Keratinocyte (primary cell): ENCODE results near the gene FHL5.

Source experiments
- EZH2 ChIP-seq: IDR thresholded peaks from one replicate; pipeline ENCODE4 v1.6.1; 2012; ENCODE audit warnings: inconsistent platforms, mild to moderate bottlenecking, low read length, moderate library complexity
- TF ChIP-seq, protein P1 (sequence below), 3 experiments: IDR thresholded peaks in 1 of 3; conservative IDR thresholded peaks in 1 of 3; optimal IDR thresholded peaks in 1 of 3; 2 replicates in 2 of 3; 3 replicates in 1 of 3; pipeline versions ENCODE3 to v1.5.1; 2011; ENCODE audit warnings: low read length in 3 of 3, mild to moderate bottlenecking in 3 of 3, moderate library complexity in 2 of 3, control low read depth in 1 of 3, inconsistent platforms in 1 of 3; ENCODE audit not compliant: insufficient read depth in 2 of 3; ENCODE audit errors: extremely low read depth in 1 of 3

DNA sequence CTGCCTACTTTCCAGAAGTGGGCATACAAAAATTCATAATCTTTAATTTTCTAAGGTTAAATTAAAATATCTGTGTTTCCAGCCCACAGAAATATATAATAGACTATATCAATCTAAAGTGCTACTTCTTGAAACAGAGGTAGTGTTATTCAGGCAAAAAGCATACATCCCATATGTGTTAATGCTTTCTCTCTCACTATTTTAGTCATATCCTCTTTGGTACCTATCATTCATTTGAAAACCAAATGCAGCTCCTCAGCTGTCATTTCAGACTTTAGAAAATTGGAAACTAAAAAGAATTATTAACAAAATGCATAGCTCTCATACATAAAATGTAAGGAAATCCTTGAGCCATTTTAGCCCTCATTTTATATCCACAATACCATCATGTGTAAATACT lies 925 bp downstream of the FHL5 start:
- TF ChIP-seq, protein P1, sequence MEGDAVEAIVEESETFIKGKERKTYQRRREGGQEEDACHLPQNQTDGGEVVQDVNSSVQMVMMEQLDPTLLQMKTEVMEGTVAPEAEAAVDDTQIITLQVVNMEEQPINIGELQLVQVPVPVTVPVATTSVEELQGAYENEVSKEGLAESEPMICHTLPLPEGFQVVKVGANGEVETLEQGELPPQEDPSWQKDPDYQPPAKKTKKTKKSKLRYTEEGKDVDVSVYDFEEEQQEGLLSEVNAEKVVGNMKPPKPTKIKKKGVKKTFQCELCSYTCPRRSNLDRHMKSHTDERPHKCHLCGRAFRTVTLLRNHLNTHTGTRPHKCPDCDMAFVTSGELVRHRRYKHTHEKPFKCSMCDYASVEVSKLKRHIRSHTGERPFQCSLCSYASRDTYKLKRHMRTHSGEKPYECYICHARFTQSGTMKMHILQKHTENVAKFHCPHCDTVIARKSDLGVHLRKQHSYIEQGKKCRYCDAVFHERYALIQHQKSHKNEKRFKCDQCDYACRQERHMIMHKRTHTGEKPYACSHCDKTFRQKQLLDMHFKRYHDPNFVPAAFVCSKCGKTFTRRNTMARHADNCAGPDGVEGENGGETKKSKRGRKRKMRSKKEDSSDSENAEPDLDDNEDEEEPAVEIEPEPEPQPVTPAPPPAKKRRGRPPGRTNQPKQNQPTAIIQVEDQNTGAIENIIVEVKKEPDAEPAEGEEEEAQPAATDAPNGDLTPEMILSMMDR (optimal IDR thresholded peaks at IDR 0.05 in 1 of 3, IDR thresholded peaks at IDR 0.05 in 1 of 3, conservative IDR thresholded peaks at IDR 0.05 in 1 of 3; ENCODE audit: extremely low read depth in 1 of 3, insufficient read depth in 2 of 3, low read length in 3 of 3), result no peak
- no peak for TF ChIP-seq EZH2
